ENCODE data around the gene STK32C. TPM values are rescaled to one million over a fixed set of nuclear protein-coding genes. Genes with fewer than 3 reads are reported as not detected.

The STK32C gene
- polyA plus RNA-seq, 2 of the 4 experiments (the other 2 are of a cell fraction) = 29.9 to 43.6 TPM

DNA sequence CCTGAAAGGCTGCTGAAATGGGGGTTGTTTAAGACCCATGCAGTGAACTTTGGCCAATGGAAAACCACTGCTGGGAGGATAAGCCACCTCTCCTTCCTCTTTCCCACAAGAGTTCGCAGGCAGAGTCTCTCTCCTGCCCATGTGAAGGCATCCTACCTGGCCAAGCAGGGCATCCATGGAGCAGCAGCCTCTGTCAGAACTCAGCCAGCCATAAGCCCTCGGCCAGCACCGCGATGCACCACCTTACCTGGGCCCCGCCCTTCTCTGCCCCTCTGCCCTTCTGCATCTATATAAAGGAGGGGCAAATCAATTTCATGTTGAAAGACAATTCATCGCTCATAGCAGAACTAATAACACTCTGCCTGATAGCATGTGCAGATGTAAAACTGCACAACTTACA lies 6.1 kb upstream of the STK32C start:
- no peak for ATAC-seq
- no peak for FAIRE-seq
- DNase-seq (ENCODE audit: low read depth in 1 of 2, low spot score in 1 of 2) = no peak
- H3K4me3 ChIP-seq = no peak overlapping the region
- H3K27ac ChIP-seq = no peak overlapping the region
- CTCF ChIA-PET = interaction anchor here (1.9 kb wide), 1 partner anchor 40 kb away, joined by 5 read pairs; no protein-coding TSS in a partner anchor
- H3K9me3 ChIP-seq = 0 out of 3 replicates have a peak, but pooled peaks cover 8% of the 10 kb centered on the region
- no peak for TF ChIP-seq MAFK (IDR thresholded peaks at IDR 0.05; ENCODE audit: partially characterized antibody)
- no peak for TF ChIP-seq GATA3 (IDR thresholded peaks at IDR 0.05; ENCODE audit: borderline replicate concordance)
- no peak for TF ChIP-seq EHF (CRISPR knock-in tag; IDR thresholded peaks at IDR 0.05)
- TF ChIP-seq SMC3 (IDR thresholded peaks at IDR 0.05) = no peak
- TF ChIP-seq ESRRA (IDR thresholded peaks at IDR 0.05; ENCODE audit: borderline replicate concordance, low read length) = no peak
- TF ChIP-seq, protein P1, sequence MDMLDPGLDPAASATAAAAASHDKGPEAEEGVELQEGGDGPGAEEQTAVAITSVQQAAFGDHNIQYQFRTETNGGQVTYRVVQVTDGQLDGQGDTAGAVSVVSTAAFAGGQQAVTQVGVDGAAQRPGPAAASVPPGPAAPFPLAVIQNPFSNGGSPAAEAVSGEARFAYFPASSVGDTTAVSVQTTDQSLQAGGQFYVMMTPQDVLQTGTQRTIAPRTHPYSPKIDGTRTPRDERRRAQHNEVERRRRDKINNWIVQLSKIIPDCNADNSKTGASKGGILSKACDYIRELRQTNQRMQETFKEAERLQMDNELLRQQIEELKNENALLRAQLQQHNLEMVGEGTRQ (IDR thresholded peaks at IDR 0.05) = no peak
- TF ChIP-seq JUNB (IDR thresholded peaks at IDR 0.05) = no peak
- TF ChIP-seq, protein P2, sequence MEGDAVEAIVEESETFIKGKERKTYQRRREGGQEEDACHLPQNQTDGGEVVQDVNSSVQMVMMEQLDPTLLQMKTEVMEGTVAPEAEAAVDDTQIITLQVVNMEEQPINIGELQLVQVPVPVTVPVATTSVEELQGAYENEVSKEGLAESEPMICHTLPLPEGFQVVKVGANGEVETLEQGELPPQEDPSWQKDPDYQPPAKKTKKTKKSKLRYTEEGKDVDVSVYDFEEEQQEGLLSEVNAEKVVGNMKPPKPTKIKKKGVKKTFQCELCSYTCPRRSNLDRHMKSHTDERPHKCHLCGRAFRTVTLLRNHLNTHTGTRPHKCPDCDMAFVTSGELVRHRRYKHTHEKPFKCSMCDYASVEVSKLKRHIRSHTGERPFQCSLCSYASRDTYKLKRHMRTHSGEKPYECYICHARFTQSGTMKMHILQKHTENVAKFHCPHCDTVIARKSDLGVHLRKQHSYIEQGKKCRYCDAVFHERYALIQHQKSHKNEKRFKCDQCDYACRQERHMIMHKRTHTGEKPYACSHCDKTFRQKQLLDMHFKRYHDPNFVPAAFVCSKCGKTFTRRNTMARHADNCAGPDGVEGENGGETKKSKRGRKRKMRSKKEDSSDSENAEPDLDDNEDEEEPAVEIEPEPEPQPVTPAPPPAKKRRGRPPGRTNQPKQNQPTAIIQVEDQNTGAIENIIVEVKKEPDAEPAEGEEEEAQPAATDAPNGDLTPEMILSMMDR (IDR thresholded peaks at IDR 0.05) = no peak
- TF ChIP-seq CBX2 (IDR thresholded peaks at IDR 0.05; ENCODE audit: borderline replicate concordance, low read depth) = no peak
- peaks cover 27% of the 10 kb centered on the region for H3K4me1 ChIP-seq
- POLR2A ChIA-PET = interaction anchor here (0.6 kb wide), 1 partner anchor 17 kb away, joined by 5 read pairs; no protein-coding TSS in a partner anchor
- H3K4me2 ChIP-seq = no peak overlapping the region
- 98% methylated on average over 6 of the region's 6 CpGs for WGBS (ENCODE audit: missing lambda C conversion rate)

DNA sequence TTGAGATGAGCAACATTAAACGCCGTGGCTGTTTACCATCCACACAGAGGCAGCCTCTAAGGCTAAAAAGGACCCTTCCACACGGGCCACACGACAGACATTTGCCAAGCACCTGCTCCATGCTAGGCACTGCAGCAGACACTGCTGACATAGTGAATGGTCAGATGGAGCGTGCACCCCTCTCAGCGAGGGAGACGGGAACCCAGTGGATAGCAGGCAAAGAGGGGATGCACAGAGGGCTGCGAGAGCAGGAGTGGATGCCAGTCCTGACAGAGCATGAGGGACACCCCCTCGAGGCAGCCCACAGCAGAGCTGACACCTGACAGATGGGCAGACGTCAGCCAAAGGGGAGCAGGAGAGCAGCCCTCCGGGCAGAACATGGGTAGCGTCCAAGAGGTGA lies 5.6 kb upstream of the STK32C start:
- Histone ChIP-seq H3K9me3 (0 out of 3 replicates have a peak, but pooled peaks cover 8% of the 10 kb centered on the region), H3K4me2 (no peak overlapping the region), H3K27ac (no peak overlapping the region), H3K4me1 (peaks cover 22% of the 10 kb centered on the region), H3K4me3 (no peak overlapping the region)
- TF ChIP-seq, protein P3, sequence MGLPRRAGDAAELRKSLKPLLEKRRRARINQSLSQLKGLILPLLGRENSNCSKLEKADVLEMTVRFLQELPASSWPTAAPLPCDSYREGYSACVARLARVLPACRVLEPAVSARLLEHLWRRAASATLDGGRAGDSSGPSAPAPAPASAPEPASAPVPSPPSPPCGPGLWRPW (IDR thresholded peaks at IDR 0.05) = no peak
- TF ChIP-seq TP53 (CRISPR knock-in tag; IDR thresholded peaks at IDR 0.05) (no peak), ZC3H11A (IDR thresholded peaks at IDR 0.05) (no peak), RCOR1 (IDR thresholded peaks at IDR 0.05; ENCODE audit: low read depth, low read length) (no peak), CEBPB (IDR thresholded peaks at IDR 0.05) (no peak), RAD21 (conservative IDR thresholded peaks at IDR 0.05 in 1 of 2, IDR thresholded peaks at IDR 0.05 in 1 of 2) (no peak), JUN (IDR thresholded peaks at IDR 0.05) (no peak), RNF2 (IDR thresholded peaks at IDR 0.05; ENCODE audit: borderline replicate concordance, low read depth) (no peak), ZNF302 (CRISPR knock-in tag; IDR thresholded peaks at IDR 0.05) (no peak), JUNB (IDR thresholded peaks at IDR 0.05) (no peak), ESRRA (IDR thresholded peaks at IDR 0.05; ENCODE audit: borderline replicate concordance, low read length) (no peak), NR3C1 (IDR thresholded peaks at IDR 0.05) (no peak), ZFP36 (IDR thresholded peaks at IDR 0.05; ENCODE audit: borderline replicate concordance, partially characterized antibody) (no peak)
- TF ChIP-seq, protein P4, sequence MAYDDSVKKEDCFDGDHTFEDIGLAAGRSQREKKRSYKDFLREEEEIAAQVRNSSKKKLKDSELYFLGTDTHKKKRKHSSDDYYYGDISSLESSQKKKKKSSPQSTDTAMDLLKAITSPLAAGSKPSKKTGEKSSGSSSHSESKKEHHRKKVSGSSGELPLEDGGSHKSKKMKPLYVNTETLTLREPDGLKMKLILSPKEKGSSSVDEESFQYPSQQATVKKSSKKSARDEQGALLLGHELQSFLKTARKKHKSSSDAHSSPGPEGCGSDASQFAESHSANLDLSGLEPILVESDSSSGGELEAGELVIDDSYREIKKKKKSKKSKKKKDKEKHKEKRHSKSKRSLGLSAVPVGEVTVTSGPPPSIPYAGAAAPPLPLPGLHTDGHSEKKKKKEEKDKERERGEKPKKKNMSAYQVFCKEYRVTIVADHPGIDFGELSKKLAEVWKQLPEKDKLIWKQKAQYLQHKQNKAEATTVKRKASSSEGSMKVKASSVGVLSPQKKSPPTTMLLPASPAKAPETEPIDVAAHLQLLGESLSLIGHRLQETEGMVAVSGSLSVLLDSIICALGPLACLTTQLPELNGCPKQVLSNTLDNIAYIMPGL (CRISPR knock-in tag; IDR thresholded peaks at IDR 0.05; ENCODE audit: borderline replicate concordance) = no peak
- TF ChIP-seq, protein P2 (IDR thresholded peaks at IDR 0.05) = no peak
- TF ChIP-seq, protein P5, sequence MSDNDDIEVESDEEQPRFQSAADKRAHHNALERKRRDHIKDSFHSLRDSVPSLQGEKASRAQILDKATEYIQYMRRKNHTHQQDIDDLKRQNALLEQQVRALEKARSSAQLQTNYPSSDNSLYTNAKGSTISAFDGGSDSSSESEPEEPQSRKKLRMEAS (IDR thresholded peaks at IDR 0.05) = no peak
- TF ChIP-seq, protein P6, sequence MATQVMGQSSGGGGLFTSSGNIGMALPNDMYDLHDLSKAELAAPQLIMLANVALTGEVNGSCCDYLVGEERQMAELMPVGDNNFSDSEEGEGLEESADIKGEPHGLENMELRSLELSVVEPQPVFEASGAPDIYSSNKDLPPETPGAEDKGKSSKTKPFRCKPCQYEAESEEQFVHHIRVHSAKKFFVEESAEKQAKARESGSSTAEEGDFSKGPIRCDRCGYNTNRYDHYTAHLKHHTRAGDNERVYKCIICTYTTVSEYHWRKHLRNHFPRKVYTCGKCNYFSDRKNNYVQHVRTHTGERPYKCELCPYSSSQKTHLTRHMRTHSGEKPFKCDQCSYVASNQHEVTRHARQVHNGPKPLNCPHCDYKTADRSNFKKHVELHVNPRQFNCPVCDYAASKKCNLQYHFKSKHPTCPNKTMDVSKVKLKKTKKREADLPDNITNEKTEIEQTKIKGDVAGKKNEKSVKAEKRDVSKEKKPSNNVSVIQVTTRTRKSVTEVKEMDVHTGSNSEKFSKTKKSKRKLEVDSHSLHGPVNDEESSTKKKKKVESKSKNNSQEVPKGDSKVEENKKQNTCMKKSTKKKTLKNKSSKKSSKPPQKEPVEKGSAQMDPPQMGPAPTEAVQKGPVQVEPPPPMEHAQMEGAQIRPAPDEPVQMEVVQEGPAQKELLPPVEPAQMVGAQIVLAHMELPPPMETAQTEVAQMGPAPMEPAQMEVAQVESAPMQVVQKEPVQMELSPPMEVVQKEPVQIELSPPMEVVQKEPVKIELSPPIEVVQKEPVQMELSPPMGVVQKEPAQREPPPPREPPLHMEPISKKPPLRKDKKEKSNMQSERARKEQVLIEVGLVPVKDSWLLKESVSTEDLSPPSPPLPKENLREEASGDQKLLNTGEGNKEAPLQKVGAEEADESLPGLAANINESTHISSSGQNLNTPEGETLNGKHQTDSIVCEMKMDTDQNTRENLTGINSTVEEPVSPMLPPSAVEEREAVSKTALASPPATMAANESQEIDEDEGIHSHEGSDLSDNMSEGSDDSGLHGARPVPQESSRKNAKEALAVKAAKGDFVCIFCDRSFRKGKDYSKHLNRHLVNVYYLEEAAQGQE (IDR thresholded peaks at IDR 0.05) = no peak
- TF ChIP-seq, protein P7, sequence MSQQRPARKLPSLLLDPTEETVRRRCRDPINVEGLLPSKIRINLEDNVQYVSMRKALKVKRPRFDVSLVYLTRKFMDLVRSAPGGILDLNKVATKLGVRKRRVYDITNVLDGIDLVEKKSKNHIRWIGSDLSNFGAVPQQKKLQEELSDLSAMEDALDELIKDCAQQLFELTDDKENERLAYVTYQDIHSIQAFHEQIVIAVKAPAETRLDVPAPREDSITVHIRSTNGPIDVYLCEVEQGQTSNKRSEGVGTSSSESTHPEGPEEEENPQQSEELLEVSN (IDR thresholded peaks at IDR 0.05; ENCODE audit: borderline replicate concordance, low read depth) = no peak
- no peak for FAIRE-seq
- no peak for DNase-seq (ENCODE audit: low read depth in 1 of 2, low spot score in 1 of 2)
- no peak for ATAC-seq
- POLR2A ChIA-PET = interaction anchor here (0.6 kb wide), 1 partner anchor 17 kb away, joined by 5 read pairs; no protein-coding TSS in a partner anchor
- CTCF ChIA-PET = interaction anchor here (1.9 kb wide), 1 partner anchor 40 kb away, joined by 5 read pairs; no protein-coding TSS in a partner anchor
- 84% methylated on average over 12 of the region's 12 CpGs for WGBS (ENCODE audit: missing lambda C conversion rate)

Measured in A549 (cell line).